Stimulated activated CD8-positive, alpha-beta memory T cell treated with anti-CD3 and anti-CD28 coated beads, Interleukin-2, amount 100 ng/mL, for 48 hours (primary cell): ENCODE data around the gene DYRK1B.
"Not testable (repeated sequence)": the region's sequence is repeated elsewhere in the genome, so short reads cannot be mapped to it uniquely, and the experiment has no call there.

Experiments used
- DNase-seq, 2 donors: peaks; one replicate each; pipeline ENCODE4 v3.0.0-alpha.2; 2020; ENCODE audit warnings: low read depth in 2 of 2

DYRK1B gene

GRCh38 chr19:39830847-39831246 lies 3.1 kb downstream of the DYRK1B start:
- DNase-seq, result no peak

DNA sequence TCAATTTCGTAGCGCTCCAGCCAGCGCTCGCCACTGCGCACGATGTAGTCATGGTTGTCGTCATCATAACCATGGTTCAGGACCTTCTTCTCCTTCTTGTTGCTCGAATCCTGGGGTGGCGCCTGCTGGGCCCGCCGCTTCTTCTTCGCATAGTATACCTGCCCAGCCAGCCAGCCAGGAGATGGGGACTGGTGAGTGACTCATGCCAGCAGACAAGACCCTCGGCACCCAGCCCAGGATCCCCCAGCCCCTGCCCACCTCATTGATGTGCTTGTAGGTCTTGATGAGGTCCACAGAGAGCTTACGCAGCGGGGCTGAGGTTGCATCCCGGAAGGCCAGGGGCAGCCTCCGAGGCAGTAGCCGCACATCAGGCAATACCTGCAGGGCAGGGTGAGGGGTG lies 3.6 kb downstream of the DYRK1B start:
- DNase-seq, result no peak

- DNase-seq, result no peak
These were observed 4.2 kb downstream of the DYRK1B start for GRCh38 chr19:39829702-39830275.

DNA sequence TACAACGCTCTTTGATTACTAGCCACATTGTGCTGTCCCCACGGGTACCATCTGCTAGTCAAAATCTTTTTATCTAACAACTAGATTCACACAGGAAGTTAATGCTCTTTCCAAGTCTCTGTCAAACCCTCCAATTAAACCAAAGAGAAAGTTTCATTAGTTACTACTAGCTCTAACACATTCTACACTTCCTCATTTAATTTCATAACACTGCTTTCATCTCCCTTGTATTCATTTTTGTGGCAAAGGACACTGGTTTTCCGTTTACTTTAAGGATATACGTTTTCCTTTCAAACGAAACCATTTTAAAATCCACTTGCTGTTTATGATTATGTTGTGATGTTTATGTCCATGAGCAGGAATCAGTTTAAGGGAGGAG lies 5.3 kb downstream of the DYRK1B start:
- DNase-seq, result no peak

- DNase-seq, result no peak
These were observed 5.8 kb downstream of the DYRK1B start for GRCh38 chr19:39828015-39828653.

GRCh38 chr19:39827216-39827615 lies 6.7 kb downstream of the DYRK1B start:
- DNase-seq, result no peak

GRCh38 chr19:39826311-39826945 lies 7.5 kb downstream of the DYRK1B start:
- DNase-seq, result no peak

GRCh38 chr19:39825531-39826076 lies 8.4 kb downstream of the DYRK1B start:
- no peak for DNase-seq

GRCh38 chr19:39825093-39825463 lies 8.9 kb downstream of the DYRK1B start:
- DNase-seq, result no peak

- peak; percentile 64 to 80 for DNase-seq
These were observed 9.5 kb downstream of the DYRK1B start for GRCh38 chr19:39824143-39825092.

GRCh38 chr19:39823686-39824085 lies 10.3 kb downstream of the DYRK1B start:
- DNase-seq, result no peak

DNA sequence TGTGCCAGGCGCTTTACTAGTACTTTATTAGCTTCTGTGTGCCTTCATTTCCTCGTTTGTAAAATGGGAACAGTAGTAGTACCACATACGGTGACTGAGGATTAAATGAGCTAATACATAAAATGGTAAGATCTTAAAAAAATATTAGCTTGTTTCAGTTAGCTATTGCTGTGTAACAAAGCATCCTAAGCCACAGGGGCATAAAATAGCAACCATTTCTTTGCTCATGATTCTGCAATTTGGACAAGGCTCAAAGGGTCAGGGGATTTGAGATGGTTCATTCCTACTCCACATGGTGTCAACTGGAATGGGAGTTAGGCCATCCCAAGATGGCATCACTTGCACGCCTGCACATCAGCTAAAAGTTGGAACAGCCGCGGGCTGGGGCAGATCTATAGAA lies 13.3 kb downstream of the DYRK1B start:
- DNase-seq, result no peak

DNA sequence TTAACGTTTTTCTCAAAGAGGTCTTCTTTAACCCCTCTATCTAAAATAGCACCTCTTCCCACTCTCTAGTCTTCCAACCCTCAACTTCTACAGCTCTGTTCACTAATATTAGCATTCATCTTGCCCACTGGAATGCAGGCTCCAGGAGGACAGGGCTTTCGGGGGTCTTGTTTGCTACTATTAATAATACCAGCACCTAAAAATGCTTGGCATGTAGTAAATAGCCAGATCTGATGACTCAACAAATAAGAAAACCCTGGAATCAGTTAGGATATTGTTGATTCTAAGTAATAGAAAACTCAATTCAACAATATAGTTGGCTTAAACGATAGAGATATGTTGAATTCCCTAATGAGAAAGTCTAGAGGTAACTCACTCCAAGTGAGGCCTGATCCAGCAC lies 14.2 kb downstream of the DYRK1B start:
- no peak for DNase-seq

GRCh38 chr19:39818626-39819097 lies 15.3 kb downstream of the DYRK1B start:
- DNase-seq, result no peak

- no peak for DNase-seq
These were observed 15.9 kb downstream of the DYRK1B start for GRCh38 chr19:39817888-39818561.

DNA sequence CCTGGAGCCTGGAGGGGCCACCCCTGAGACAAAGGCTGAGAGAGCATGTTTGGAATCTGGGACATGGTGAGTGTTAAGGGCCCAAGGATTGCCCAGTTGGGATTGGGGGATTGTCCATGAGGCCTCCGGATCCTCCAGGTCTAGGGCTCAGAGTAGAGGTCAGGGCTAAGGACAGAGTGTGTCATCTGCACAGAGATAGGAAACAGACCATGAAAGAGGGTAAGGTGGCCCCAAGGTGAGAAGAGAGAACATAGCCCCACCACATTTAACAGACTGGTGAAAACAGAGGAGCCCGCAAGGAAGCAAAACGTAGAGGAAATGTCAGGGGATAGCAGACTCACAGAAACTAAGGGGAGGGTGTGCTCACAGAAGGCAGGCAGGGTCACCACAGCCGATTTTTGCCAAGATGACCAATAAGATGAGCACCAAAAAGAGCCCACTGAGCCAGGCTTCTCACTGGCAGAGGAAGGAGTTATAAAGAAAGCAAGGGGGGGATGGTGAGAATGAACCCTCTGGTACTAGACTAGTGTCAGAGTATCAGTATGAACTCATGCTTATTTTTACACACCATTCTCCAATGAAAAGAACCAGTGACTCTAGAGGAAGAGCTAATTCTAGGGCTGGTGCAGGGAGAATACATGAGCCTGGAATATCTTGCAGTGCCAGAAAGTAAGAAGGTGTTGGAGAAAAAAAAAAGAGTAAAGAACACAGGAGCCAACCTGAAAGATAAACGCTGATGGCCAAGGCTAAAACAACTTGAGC lies 17.5 kb downstream of the DYRK1B start:
- DNase-seq, result no peak

GRCh38 chr19:39814595-39814994 lies 19.4 kb downstream of the DYRK1B start:
- DNase-seq, result no peak

DNA sequence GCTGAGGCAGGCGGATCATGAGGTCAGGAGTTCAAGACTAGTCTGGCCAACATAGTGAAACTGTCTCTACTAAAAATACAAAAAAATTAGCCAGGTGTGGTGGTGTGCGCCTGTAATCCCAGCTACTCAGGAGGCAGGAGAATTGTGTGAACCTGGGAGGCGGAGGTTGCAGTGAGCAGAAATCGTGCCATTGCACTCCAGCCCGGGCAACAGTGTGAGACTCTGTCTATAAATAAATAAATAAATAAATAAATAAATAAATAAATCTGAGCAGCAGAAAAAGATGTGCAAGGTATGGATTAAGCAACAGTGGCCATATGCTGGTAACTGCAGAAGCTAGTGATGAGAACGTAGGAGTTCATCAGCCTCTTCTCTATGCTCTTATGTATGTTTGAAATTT lies 19.9 kb downstream of the DYRK1B start:
- not testable (repeated sequence) for DNase-seq

- DNase-seq, result no peak
These were observed 20.5 kb downstream of the DYRK1B start for GRCh38 chr19:39813264-39813993.

GRCh38 chr19:39811064-39811463 lies 22.9 kb downstream of the DYRK1B start:
- no peak for DNase-seq
